CD4-positive, alpha-beta T cell (primary cell): ENCODE data around the gene ENO1. TPM values are rescaled to one million over a fixed set of nuclear protein-coding genes. Genes with fewer than 3 reads are reported as not detected.
"Not testable (repeated sequence)": the region's sequence is repeated elsewhere in the genome, so short reads cannot be mapped to it uniquely, and the experiment has no call there.

Source experiments
- ATAC-seq: fragments of 200-7000 bp; cut with Tn5 transposase; one replicate; pipeline ENCODE4 v1.10.0; 2022; ENCODE audit warnings: mild to moderate bottlenecking; ENCODE audit not compliant: poor library complexity
- CTCF ChIA-PET: fragments of 350-600 bp; sonication (Branson Sonifier 250); formaldehyde crosslinking; loops from one replicate; lab custom pipeline; 2021; ENCODE audit warnings: antibody characterized with exemption, inconsistent platforms; lab: Charles Lee
- POLR2A ChIA-PET: fragments of 350-600 bp; sonication (Branson Sonifier 250); formaldehyde crosslinking; loops from one replicate; lab custom pipeline; 2021; ENCODE audit warnings: antibody characterized with exemption, inconsistent platforms; lab: Charles Lee
- DNase-seq, 14 experiments: peaks; one replicate each; pipeline ENCODE4 v3.0.0-alpha.2; 2013 to 2020; ENCODE audit warnings: mixed read lengths in 2 of 14
- H3K27ac ChIP-seq, 2 donors: one replicate each; pipeline versions ENCODE4 v1.5.1 to v1.7.0; 2013; ENCODE audit warnings: low read length in 2 of 2, low read depth in 1 of 2, mild to moderate bottlenecking in 1 of 2
- H3K27me3 ChIP-seq, 2 experiments: 1 replicate in 1 of 2; 2 replicates in 1 of 2; pipeline versions ENCODE4 v1.6.1 to v1.7.0; 2013; ENCODE audit warnings: low read length in 2 of 2, control low read depth in 1 of 2, mild to moderate bottlenecking in 1 of 2, moderate library complexity in 1 of 2; ENCODE audit not compliant: insufficient read depth in 2 of 2, control insufficient read depth in 1 of 2
- H3K36me3 ChIP-seq: one replicate; pipeline ENCODE4 v1.6.1; 2013; ENCODE audit warnings: low read length, control low read depth; ENCODE audit not compliant: insufficient read depth
- H3K4me1 ChIP-seq: one replicate; pipeline ENCODE4 v1.6.1; 2013; ENCODE audit warnings: low read length, control low read depth; ENCODE audit not compliant: insufficient read depth
- H3K4me3 ChIP-seq: one replicate; pipeline ENCODE4 v1.5.1; 2013; ENCODE audit warnings: mild to moderate bottlenecking, low read length, moderate library complexity
- H3K9me3 ChIP-seq, 2 experiments: 1 replicate in 1 of 2; 2 replicates in 1 of 2; pipeline versions ENCODE4 v1.6.1 to v1.7.0; 2013; ENCODE audit warnings: low read length in 2 of 2, mild to moderate bottlenecking in 2 of 2, control low read depth in 1 of 2, moderate library complexity in 1 of 2; ENCODE audit not compliant: control insufficient read depth in 1 of 2, insufficient read depth in 1 of 2
- H3K27ac Mint-ChIP-seq: one replicate; pipeline ENCODE4 v1.8.0; 2020; ENCODE audit warnings: mixed read lengths
- H3K27me3 Mint-ChIP-seq: one replicate; pipeline ENCODE4 v1.8.0; 2021; ENCODE audit warnings: mixed read lengths
- H3K36me3 Mint-ChIP-seq: one replicate; pipeline ENCODE4 v1.8.0; 2021; ENCODE audit warnings: low read depth, mixed read lengths
- H3K4me1 Mint-ChIP-seq: one replicate; pipeline ENCODE4 v1.8.0; 2021; ENCODE audit warnings: low read depth, mixed read lengths
- H3K4me3 Mint-ChIP-seq: one replicate; pipeline ENCODE4 v1.8.0; 2020; ENCODE audit warnings: mild to moderate bottlenecking, mixed read lengths
- H3K9me3 Mint-ChIP-seq: one replicate; pipeline ENCODE4 v1.8.0; 2020; ENCODE audit warnings: mixed read lengths
- intact Hi-C, 2 experiments: fragments of 100-400 bp; cut with DNase I in 1 of 2; cut with micrococcal nuclease in 1 of 2; formaldehyde crosslinking; loops; one replicate each; pipeline versions ENCODE4 v1.15.1 to v1.9.0; 2023 to 2025; cut with DNase I, micrococcal nuclease
- total RNA-seq, 174 experiments: library from RNA in 2 of 174; stranded (reverse) in 2 of 174; gene quantifications; one replicate each; pipeline ENCODE4 v1.2.3 and lab custom pipeline; 2021 to 2026
- TF ChIP-seq, protein P1 (sequence below): fragments of 200-600 bp; IDR thresholded peaks from one replicate; pipeline ENCODE4 v1.8.0; 2022; ENCODE audit warnings: antibody characterized with exemption, mild to moderate bottlenecking

The ENO1 gene
- total RNA-seq, 2 experiments from 2014 or later, result 120 to 129 TPM

DNA sequence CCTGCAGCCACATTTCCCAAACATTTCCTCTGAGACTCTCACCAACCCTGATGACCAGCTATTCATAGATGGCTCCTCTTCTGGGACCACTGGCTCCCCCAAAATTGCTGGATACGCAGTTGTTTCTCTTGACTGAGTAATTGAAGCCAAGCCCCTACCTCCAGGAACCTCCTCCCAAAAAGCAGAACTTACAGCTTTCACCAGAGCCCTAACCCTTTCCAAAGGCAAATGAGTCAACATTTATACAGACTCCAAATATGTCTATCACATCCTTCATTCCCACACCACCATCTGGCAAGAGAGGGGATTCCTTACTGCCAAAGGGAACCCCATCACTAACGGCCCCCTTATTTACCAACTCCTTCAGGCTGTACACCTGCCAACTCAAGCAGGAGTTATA, 46.9 kb upstream of the ENO1 start:
- Histone ChIP-seq H3K27me3 (no peaks in the 10 kb centered on the region), H3K9me3 (peaks cover 0 to 9% of the 10 kb centered on the region in 2 experiments), H3K36me3 (no peaks in the 10 kb centered on the region), H3K4me1 (peaks cover 34% of the 10 kb centered on the region), H3K27ac (no peak overlapping the region), H3K4me3 (no peak overlapping the region)
- DNase-seq (no peak), ATAC-seq (no peak)
- no peaks in the 10 kb centered on the region for H3K27me3 Mint-ChIP-seq
- CTCF ChIA-PET, result interaction anchor here (1.0 kb wide), 1 partner anchor 79 kb away, joined by 3 read pairs; no protein-coding TSS in a partner anchor
- H3K4me1 Mint-ChIP-seq, result peaks cover 9% of the 10 kb centered on the region
- TF ChIP-seq, protein P1, sequence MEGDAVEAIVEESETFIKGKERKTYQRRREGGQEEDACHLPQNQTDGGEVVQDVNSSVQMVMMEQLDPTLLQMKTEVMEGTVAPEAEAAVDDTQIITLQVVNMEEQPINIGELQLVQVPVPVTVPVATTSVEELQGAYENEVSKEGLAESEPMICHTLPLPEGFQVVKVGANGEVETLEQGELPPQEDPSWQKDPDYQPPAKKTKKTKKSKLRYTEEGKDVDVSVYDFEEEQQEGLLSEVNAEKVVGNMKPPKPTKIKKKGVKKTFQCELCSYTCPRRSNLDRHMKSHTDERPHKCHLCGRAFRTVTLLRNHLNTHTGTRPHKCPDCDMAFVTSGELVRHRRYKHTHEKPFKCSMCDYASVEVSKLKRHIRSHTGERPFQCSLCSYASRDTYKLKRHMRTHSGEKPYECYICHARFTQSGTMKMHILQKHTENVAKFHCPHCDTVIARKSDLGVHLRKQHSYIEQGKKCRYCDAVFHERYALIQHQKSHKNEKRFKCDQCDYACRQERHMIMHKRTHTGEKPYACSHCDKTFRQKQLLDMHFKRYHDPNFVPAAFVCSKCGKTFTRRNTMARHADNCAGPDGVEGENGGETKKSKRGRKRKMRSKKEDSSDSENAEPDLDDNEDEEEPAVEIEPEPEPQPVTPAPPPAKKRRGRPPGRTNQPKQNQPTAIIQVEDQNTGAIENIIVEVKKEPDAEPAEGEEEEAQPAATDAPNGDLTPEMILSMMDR, result no peak
- H3K4me3 Mint-ChIP-seq, result no peak overlapping the region
- no peak overlapping the region for H3K27ac Mint-ChIP-seq
- intact Hi-C loops, result no loop called here
- H3K36me3 Mint-ChIP-seq, result no peaks in the 10 kb centered on the region
- POLR2A ChIA-PET, result no interaction called here
- no peaks in the 10 kb centered on the region for H3K9me3 Mint-ChIP-seq

DNA sequence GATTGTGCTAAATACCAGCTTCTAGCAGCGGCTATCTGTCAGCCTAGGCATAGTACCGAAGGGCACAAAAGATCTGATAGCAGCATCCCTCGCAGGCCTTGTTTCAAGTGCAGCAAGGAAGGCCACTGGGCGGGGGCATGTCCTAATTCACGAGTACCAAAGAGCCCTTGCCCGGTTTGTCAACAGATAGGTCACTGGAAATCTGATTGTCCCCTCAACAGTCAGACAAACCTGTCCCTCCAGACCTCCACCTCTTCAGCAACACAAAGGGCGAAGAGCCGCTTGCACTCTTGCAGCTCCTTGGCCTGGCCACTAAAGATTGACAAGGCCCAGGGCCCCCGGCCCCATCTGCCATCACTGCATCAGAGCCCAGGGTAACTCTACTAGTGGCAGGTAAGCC, 44.5 kb upstream of the ENO1 start:
- H3K9me3 ChIP-seq, result peaks cover 0 to 9% of the 10 kb centered on the region in 2 experiments
- H3K4me3 Mint-ChIP-seq, result no peak overlapping the region
- POLR2A ChIA-PET, result no interaction called here
- H3K4me1 Mint-ChIP-seq, result peaks cover 14% of the 10 kb centered on the region
- TF ChIP-seq, protein P1, result no peak
- intact Hi-C loops, result no loop called here
- H3K4me1 ChIP-seq, result peaks cover 35% of the 10 kb centered on the region
- no peaks in the 10 kb centered on the region for H3K9me3 Mint-ChIP-seq
- no peaks in the 10 kb centered on the region for H3K36me3 ChIP-seq
- no peaks in the 10 kb centered on the region for H3K27me3 Mint-ChIP-seq
- DNase-seq (no peak), ATAC-seq (no peak)
- CTCF ChIA-PET, result no interaction called here
- H3K4me3 ChIP-seq, result no peak overlapping the region
- no peaks in the 10 kb centered on the region for H3K27me3 ChIP-seq
- no peak overlapping the region for H3K27ac ChIP-seq
- H3K27ac Mint-ChIP-seq, result no peak overlapping the region
- no peaks in the 10 kb centered on the region for H3K36me3 Mint-ChIP-seq

DNA sequence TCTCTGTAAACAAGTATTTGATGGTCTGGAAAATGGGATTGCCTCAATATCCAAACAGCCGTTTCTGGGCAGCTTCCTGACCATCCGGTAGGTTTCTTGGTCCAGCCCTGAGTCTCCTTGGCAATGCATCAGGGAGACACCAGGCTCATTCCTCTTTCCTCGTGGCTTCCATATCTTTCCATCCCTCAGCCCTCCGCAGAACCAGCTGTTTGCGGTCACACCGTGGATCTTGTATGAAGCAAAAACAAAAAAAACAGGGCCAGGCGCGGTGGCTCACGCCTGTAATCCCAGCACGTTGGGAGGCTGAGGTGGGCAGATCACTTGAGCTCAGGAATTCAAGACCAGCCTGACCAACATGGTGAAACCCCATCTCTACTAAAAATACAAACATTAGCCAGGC, 39.0 kb upstream of the ENO1 start:
- H3K36me3 ChIP-seq, H3K27me3 ChIP-seq, H3K27ac Mint-ChIP-seq, H3K9me3 Mint-ChIP-seq, H3K36me3 Mint-ChIP-seq, H3K9me3 ChIP-seq, H3K4me3 ChIP-seq, ATAC-seq, H3K4me3 Mint-ChIP-seq, H3K27me3 Mint-ChIP-seq, H3K27ac ChIP-seq, DNase-seq: not testable (repeated sequence)
- H3K4me1 Mint-ChIP-seq, result peaks cover 15% of the 10 kb centered on the region
- peaks cover 24% of the 10 kb centered on the region for H3K4me1 ChIP-seq
- intact Hi-C loops, result loop anchor here in 1 of 2 experiments (5.0 kb wide), 2 partner anchors 180 to 280 kb away; no protein-coding TSS in a partner anchor
- POLR2A ChIA-PET, result interaction anchor here (1.0 to 1.5 kb wide), 5 partner anchors 27 to 87 kb away, joined by 3 to 7 read pairs (median 6); partner anchors contain the start of gene ENO1
- CTCF ChIA-PET, result interaction anchor here (0.9 to 4.9 kb wide), 14 partner anchors 10 to 191 kb away, joined by 3 to 66 read pairs (median 4); partner anchors contain the start of gene ENO1

DNA sequence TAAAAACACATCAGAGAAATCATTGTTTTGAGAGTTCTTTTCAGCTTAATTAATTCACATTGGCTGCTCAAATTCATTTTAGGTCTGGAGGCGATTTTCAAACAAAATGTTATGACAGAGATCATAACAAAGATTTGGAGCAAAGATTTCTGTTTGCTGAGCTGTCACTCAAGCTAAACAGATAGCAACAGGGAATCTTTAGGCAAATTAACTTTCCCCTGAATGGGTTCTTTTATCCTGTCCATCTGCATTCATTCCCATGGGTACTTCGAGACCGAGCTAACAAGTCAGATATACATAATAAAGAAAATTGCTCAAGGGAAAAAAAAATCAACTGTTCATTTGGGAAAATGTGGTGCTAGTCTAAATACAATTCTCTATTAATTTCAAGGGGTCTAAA, 37.0 kb upstream of the ENO1 start:
- peaks cover 12% of the 10 kb centered on the region for H3K4me1 ChIP-seq
- H3K4me3 ChIP-seq, result no peak overlapping the region
- no peaks in the 10 kb centered on the region for H3K36me3 ChIP-seq
- H3K27ac ChIP-seq, result no peak overlapping the region
- Mint-ChIP-seq H3K27me3 (no peaks in the 10 kb centered on the region), H3K36me3 (no peaks in the 10 kb centered on the region), H3K9me3 (no peaks in the 10 kb centered on the region), H3K4me3 (no peak overlapping the region), H3K4me1 (peaks cover 5% of the 10 kb centered on the region), H3K27ac (no peak overlapping the region)
- ChIA-PET POLR2A (no interaction called here), CTCF (interaction anchor here (0.8 to 2.2 kb wide), 3 partner anchors 55 to 91 kb away, joined by 3 to 20 read pairs (median 3); no protein-coding TSS in a partner anchor)
- H3K27me3 ChIP-seq, result peaks cover 0 to 6% of the 10 kb centered on the region in 2 experiments
- DNase-seq (no peak), ATAC-seq (no peak)
- H3K9me3 ChIP-seq, result peaks cover 0 to 4% of the 10 kb centered on the region in 2 experiments
- TF ChIP-seq, protein P1, result no peak
- intact Hi-C loops, result loop anchor here in 1 of 2 experiments (5.0 kb wide), 2 partner anchors 182 to 282 kb away; no protein-coding TSS in a partner anchor
